SK-N-SH (cell line): ENCODE measurements around the gene TARBP1. TPM values are rescaled to one million over a fixed set of nuclear protein-coding genes. Genes with fewer than 3 reads are reported as not detected.

Experiments
- CTCF ChIA-PET: fragments of 300-600, 350-600 bp; formaldehyde crosslinking; extraction: SDS; loops from one replicate; lab custom pipeline; 2021; lab: Yijun Ruan, JAX
- POLR2A ChIA-PET: fragments of 350-600 bp; sonication (Branson Sonifier 250); formaldehyde crosslinking; extraction: SDS; loops from one replicate; lab custom pipeline; 2020; ENCODE audit warnings: antibody characterized with exemption, inconsistent platforms; lab: Yijun Ruan, JAX
- DNase-seq: peaks from one replicate; pipeline ENCODE4 v3.0.0; 2012
- H2AFZ ChIP-seq: fragments of 200-600 bp; sonication (generic); 2 replicates; pipeline ENCODE4 v1.8.1; 2016; ENCODE audit warnings: antibody characterized with exemption, mild to moderate bottlenecking, low read depth
- H3F3A ChIP-seq: fragments of 200-600 bp; sonication (generic); replicated peaks from 2 replicates; pipeline ENCODE3; 2016; ENCODE audit warnings: antibody characterized with exemption, mild to moderate bottlenecking; ENCODE audit not compliant: insufficient read depth
- H3K27ac ChIP-seq, 2 experiments: fragments of 200-500 bp in 1 of 2; fragments of 200-600 bp in 1 of 2; sonication (Bioruptor generic) in 1 of 2; sonication (generic), shearing (Covaris generic) in 1 of 2; 2 replicates each; pipeline versions ENCODE4 v1.5.1 to v1.6.1; 2014 to 2016; ENCODE audit warnings: low read depth in 2 of 2, inconsistent platforms in 1 of 2, low read length in 1 of 2, mild to moderate bottlenecking in 1 of 2, mixed read lengths in 1 of 2
- H3K27me3 ChIP-seq: fragments of 200-600 bp; sonication (generic), shearing (Covaris generic); 2 replicates; pipeline ENCODE4 v1.6.1; 2016; ENCODE audit warnings: mixed run types; ENCODE audit not compliant: insufficient read depth
- H3K36me3 ChIP-seq, 2 experiments: fragments of 200-500 bp in 1 of 2; fragments of 200-600 bp in 1 of 2; sonication (Bioruptor generic) in 1 of 2; sonication (generic) in 1 of 2; replicated peaks in 1 of 2; 2 replicates each; pipeline versions ENCODE3 to v1.5.1; 2014 to 2016; ENCODE audit warnings: low read length in 1 of 2, mild to moderate bottlenecking in 1 of 2; ENCODE audit not compliant: insufficient read depth in 2 of 2, control insufficient read depth in 1 of 2
- H3K4me1 ChIP-seq, 2 experiments: fragments of 200-500 bp in 1 of 2; fragments of 200-600 bp in 1 of 2; sonication (Bioruptor generic) in 1 of 2; sonication (generic), shearing (Covaris generic) in 1 of 2; 2 replicates each; pipeline versions ENCODE4 v1.5.1 to v1.6.1; 2014 to 2016; ENCODE audit warnings: low read depth in 1 of 2, low read length in 1 of 2, mixed run types in 1 of 2; ENCODE audit not compliant: insufficient read depth in 2 of 2, control insufficient read depth in 1 of 2
- H3K4me2 ChIP-seq: fragments of 200-600 bp; sonication (generic), shearing (Covaris generic); 2 replicates; pipeline ENCODE4 v1.6.1; 2017; ENCODE audit warnings: mixed run types
- H3K4me3 ChIP-seq, 2 experiments: fragments of 200-500 bp in 1 of 2; fragments of 200-600 bp in 1 of 2; sonication (Bioruptor generic) in 1 of 2; sonication (generic), shearing (Covaris generic) in 1 of 2; 2 replicates each; pipeline versions ENCODE4 v1.5.1 to v1.8.1; 2014 to 2016; ENCODE audit warnings: low read depth in 2 of 2, inconsistent platforms in 1 of 2, low read length in 1 of 2, mild to moderate bottlenecking in 1 of 2, mixed read lengths in 1 of 2, moderate library complexity in 1 of 2
- H3K79me2 ChIP-seq: fragments of 200-600 bp; sonication (generic); 2 replicates; pipeline ENCODE4 v1.8.1; 2017; ENCODE audit warnings: mild to moderate bottlenecking; ENCODE audit not compliant: insufficient read depth
- H3K9ac ChIP-seq: fragments of 200-600 bp; sonication (generic); 2 replicates; pipeline ENCODE4 v1.6.1; 2017; ENCODE audit warnings: mixed run types
- H3K9me2 ChIP-seq: fragments of 200-600 bp; sonication (generic); 2 replicates; pipeline ENCODE4 v1.6.1; 2017; ENCODE audit warnings: mixed run types
- H3K9me3 ChIP-seq: fragments of 200-600 bp; sonication (generic); 2 replicates; pipeline ENCODE4 v1.6.1; 2017; ENCODE audit warnings: mixed run types, mild to moderate bottlenecking, moderate library complexity
- H4K20me1 ChIP-seq: fragments of 200-600 bp; sonication (generic); 2 replicates; pipeline ENCODE4 v1.6.1; 2017; ENCODE audit warnings: mild to moderate bottlenecking, mixed run types; ENCODE audit not compliant: insufficient read depth
- GABPA ChIP-seq: IDR thresholded peaks from 2 replicates; pipeline ENCODE4 v1.4.0; 2012; ENCODE audit warnings: low read depth, mild to moderate bottlenecking
- JUND ChIP-seq: IDR thresholded peaks from 2 replicates; pipeline ENCODE4 v1.4.0; 2012
- NFIC ChIP-seq: IDR thresholded peaks from 2 replicates; pipeline ENCODE4 v1.4.0; 2012; ENCODE audit warnings: borderline replicate concordance
- NRF1 ChIP-seq: IDR thresholded peaks from 2 replicates; pipeline ENCODE4 v1.6.1; 2012; ENCODE audit warnings: low read depth, mild to moderate bottlenecking, low read length
- POLR2AphosphoS5 ChIP-seq: IDR thresholded peaks from 2 replicates; pipeline ENCODE4 v1.6.1; 2012; ENCODE audit warnings: low read depth, low read length
- RCOR1 ChIP-seq: fragments of 150-350 bp; IDR thresholded peaks from 2 replicates; pipeline ENCODE4 v1.6.1; 2017; ENCODE audit warnings: antibody characterized with exemption, low read length
- TAF1 ChIP-seq: IDR thresholded peaks from 2 replicates; pipeline ENCODE4 v1.6.1; 2012; ENCODE audit warnings: low read depth, mild to moderate bottlenecking, low read length, moderate library complexity, borderline replicate concordance
- WGBS: methylation state at CpG from one replicate; pipeline ENCODE4 v1.1.6; 2017; ENCODE audit warnings: low lambda C conversion rate; 5-methylcytosine and 5-hydroxymethylcytosine counted together
- polyA plus RNA-seq, 3 experiments: library from polyadenylated mRNA; depleted of rRNA; stranded (reverse); fragments of >200 nt; gene quantifications; 2 replicates each; pipeline ENCODE4 v1.2.3, GENCODE V29; 2012
- TF ChIP-seq, protein P1 (sequence below): IDR thresholded peaks from 2 replicates; pipeline ENCODE4 v1.6.1; 2012; ENCODE audit warnings: mild to moderate bottlenecking, low read depth, low read length, moderate library complexity

TARBP1 gene, protein sequence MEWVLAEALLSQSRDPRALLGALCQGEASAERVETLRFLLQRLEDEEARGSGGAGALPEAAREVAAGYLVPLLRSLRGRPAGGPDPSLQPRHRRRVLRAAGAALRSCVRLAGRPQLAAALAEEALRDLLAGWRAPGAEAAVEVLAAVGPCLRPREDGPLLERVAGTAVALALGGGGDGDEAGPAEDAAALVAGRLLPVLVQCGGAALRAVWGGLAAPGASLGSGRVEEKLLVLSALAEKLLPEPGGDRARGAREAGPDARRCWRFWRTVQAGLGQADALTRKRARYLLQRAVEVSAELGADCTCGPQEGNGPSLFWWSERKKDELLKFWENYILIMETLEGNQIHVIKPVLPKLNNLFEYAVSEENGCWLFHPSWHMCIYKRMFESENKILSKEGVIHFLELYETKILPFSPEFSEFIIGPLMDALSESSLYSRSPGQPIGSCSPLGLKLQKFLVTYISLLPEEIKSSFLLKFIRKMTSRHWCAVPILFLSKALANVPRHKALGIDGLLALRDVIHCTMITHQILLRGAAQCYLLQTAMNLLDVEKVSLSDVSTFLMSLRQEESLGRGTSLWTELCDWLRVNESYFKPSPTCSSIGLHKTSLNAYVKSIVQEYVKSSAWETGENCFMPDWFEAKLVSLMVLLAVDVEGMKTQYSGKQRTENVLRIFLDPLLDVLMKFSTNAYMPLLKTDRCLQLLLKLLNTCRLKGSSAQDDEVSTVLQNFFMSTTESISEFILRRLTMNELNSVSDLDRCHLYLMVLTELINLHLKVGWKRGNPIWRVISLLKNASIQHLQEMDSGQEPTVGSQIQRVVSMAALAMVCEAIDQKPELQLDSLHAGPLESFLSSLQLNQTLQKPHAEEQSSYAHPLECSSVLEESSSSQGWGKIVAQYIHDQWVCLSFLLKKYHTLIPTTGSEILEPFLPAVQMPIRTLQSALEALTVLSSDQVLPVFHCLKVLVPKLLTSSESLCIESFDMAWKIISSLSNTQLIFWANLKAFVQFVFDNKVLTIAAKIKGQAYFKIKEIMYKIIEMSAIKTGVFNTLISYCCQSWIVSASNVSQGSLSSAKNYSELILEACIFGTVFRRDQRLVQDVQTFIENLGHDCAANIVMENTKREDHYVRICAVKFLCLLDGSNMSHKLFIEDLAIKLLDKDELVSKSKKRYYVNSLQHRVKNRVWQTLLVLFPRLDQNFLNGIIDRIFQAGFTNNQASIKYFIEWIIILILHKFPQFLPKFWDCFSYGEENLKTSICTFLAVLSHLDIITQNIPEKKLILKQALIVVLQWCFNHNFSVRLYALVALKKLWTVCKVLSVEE (N-terminal part only)
- polyA plus RNA-seq (2012; rRNA removed), result 33.0 and 46.1 TPM in 2 replicates
- polyA plus RNA-seq (2012; cell fraction: cytosol; rRNA removed), result 18.7 and 21.0 TPM in 2 replicates
- polyA plus RNA-seq (2012; cell fraction: nucleus; rRNA removed), result 146 and 210 TPM in 2 replicates

DNA sequence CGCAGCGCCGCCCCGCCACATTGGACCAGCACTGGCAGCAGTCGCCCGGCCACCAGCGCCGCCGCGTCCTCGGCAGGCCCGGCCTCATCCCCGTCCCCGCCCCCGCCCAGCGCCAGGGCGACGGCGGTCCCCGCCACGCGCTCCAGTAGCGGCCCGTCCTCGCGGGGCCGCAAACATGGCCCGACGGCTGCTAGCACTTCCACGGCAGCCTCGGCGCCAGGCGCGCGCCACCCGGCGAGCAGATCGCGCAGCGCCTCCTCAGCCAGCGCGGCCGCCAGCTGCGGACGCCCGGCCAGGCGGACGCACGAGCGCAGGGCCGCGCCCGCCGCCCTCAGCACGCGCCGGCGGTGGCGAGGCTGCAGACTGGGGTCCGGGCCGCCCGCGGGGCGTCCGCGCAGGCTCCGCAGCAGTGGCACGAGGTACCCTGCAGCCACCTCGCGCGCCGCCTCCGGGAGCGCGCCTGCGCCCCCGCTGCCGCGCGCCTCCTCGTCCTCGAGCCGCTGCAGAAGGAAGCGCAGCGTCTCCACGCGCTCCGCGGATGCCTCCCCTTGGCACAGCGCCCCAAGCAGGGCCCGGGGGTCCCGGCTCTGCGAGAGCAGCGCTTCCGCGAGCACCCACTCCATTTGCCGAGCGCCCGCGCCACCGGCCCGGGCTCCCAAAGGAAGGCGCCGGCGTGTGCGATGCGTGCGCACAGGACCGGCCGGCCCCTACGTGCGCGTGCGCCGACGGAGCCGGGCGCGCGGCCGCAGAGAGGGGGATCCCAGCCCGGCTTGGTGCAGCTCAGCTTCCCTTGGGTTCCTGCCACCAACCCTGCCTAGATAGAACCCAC, at the start of gene TARBP1:
Gene TARBP1, minus strand, starts transcription at position 699 of the 829 bp plus-strand sequence. Its CDS starts 76 bp downstream, at position 623.
- H3K4me2 ChIP-seq, result peak within 1 kb of the TSS; percentile 85
- H3K79me2 ChIP-seq, result peaks cover 23% of the 10 kb centered on the region
- H3K27me3 ChIP-seq, result no peaks in the 10 kb centered on the region
- DNase-seq, result peak; percentile 96
- no peaks in the 10 kb centered on the region for H4K20me1 ChIP-seq
- no peaks in the 10 kb centered on the region for H3F3A ChIP-seq
- TF ChIP-seq TAF1 (peak; percentile 63; the same call in 1 of the 2 replicates), NFIC (no peak), NRF1 (peak; percentile 78), POLR2AphosphoS5 (peak; percentile 50), RCOR1 (peak; percentile 7; the same call in 1 of the 2 replicates), JUND (no peak), GABPA (no peak)
- TF ChIP-seq, protein P1, sequence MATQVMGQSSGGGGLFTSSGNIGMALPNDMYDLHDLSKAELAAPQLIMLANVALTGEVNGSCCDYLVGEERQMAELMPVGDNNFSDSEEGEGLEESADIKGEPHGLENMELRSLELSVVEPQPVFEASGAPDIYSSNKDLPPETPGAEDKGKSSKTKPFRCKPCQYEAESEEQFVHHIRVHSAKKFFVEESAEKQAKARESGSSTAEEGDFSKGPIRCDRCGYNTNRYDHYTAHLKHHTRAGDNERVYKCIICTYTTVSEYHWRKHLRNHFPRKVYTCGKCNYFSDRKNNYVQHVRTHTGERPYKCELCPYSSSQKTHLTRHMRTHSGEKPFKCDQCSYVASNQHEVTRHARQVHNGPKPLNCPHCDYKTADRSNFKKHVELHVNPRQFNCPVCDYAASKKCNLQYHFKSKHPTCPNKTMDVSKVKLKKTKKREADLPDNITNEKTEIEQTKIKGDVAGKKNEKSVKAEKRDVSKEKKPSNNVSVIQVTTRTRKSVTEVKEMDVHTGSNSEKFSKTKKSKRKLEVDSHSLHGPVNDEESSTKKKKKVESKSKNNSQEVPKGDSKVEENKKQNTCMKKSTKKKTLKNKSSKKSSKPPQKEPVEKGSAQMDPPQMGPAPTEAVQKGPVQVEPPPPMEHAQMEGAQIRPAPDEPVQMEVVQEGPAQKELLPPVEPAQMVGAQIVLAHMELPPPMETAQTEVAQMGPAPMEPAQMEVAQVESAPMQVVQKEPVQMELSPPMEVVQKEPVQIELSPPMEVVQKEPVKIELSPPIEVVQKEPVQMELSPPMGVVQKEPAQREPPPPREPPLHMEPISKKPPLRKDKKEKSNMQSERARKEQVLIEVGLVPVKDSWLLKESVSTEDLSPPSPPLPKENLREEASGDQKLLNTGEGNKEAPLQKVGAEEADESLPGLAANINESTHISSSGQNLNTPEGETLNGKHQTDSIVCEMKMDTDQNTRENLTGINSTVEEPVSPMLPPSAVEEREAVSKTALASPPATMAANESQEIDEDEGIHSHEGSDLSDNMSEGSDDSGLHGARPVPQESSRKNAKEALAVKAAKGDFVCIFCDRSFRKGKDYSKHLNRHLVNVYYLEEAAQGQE, result 0 out of 2 replicates have a peak, but pooled peaks have one; percentile 3
- H3K9ac ChIP-seq, result peak within 1 kb of the TSS; percentile 69; the same call in 1 of the 2 replicates
- peak within 1 kb of the TSS; percentile 76; the same call in 1 of the 2 replicates for H2AFZ ChIP-seq
- H3K9me3 ChIP-seq, result no peaks in the 10 kb centered on the region
- peak within 1 kb of the TSS; percentile 73 to 78 for H3K4me3 ChIP-seq
- WGBS, result 4% methylated on average over 10 of the region's 122 CpGs
- H3K4me1 ChIP-seq, result peaks cover 4 to 17% of the 10 kb centered on the region in 2 experiments; a peak in 3 of 4 replicates
- CTCF ChIA-PET, result interaction anchor here (0.6 to 2.6 kb wide), 12 partner anchors 8 to 999 kb away, joined by 3 to 21 read pairs (median 3); no protein-coding TSS in a partner anchor
- POLR2A ChIA-PET, result interaction anchor here (1.0 to 2.2 kb wide), 8 partner anchors 12 to 246 kb away, joined by 3 to 9 read pairs (median 4); partner anchors contain the start of gene COA6
- H3K36me3 ChIP-seq, result no peaks in the 10 kb centered on the region
- peak within 1 kb of the TSS; percentile 22 to 91; a peak in 3 of 4 replicates for H3K27ac ChIP-seq
- no peaks in the 10 kb centered on the region for H3K9me2 ChIP-seq
